Measurements from ENCODE around the gene ELAVL3.
A peak's percentile ranks its signal among the peaks of the same experiment; 100 is the strongest.
"Not testable (repeated sequence)": the region's sequence is repeated elsewhere in the genome, so short reads cannot be mapped to it uniquely, and the experiment has no call there.

The ELAVL3 gene

GRCh38 chr19:11435057-11435832 is 45.6 kb downstream of the ELAVL3 start, which contains the start of the genes ODAD3 and PRKCSH:
TSS of gene ODAD3 (minus strand) at chr19:11435121. CDS start at chr19:11435016, 105 bp downstream.
TSS of gene PRKCSH (plus strand) at chr19:11435635. CDS start at chr19:11436118, 483 bp downstream.
- DNase-seq, result peak; percentile 99

- DNase-seq, result no peak
These were observed 46.2 kb downstream of the ELAVL3 start for GRCh38 chr19:11434703-11435056.

DNA sequence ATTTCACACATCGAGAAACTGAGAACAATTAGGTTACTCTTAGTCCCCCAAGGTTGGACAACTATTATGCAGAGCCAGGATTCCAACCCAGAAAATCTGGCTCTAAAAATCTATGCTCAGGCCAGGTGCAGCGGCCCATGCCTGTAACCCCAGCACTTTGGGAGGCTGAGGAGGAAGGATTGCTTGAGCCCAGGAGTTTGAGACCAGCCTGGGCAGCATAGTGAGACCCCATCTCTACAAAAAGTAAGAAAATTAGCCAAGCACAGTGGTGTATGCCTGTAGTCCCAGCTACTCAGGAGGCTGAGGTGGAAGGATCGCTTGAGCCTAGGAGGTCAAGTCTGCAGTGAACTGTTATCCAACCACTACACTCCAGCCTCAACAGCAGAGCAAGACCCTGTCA is 47.3 kb downstream of the ELAVL3 start:
- DNase-seq, result not testable (repeated sequence)

GRCh38 chr19:11426656-11427055 is 54.2 kb downstream of the ELAVL3 start:
- DNase-seq, result no peak

- no peak for DNase-seq
These were observed 55.0 kb downstream of the ELAVL3 start for GRCh38 chr19:11425719-11426457.

DNA sequence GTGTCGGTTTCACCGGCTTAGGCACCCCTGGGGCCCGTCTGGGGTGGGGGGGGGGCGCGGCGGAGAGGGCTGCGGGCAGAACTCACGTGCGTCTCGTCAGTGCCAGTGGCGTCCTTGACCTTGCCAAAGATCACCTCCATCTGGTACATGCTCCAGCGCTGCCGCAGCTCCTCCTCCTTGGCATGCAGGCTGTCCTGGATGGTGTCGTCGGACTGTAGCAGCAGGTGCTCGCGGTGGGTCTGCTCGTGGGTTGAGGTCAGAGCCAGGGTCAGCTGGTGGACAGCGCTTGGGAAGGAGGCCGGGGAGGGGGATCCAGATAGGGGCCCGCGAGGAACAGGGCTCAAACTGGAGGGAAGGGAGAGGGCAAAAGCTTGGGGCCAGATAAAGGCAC is 57.1 kb downstream of the ELAVL3 start:
- DNase-seq, result no peak

GRCh38 chr19:11423164-11423790 is 57.6 kb downstream of the ELAVL3 start:
- DNase-seq, result no peak

GRCh38 chr19:11422163-11423065 is 58.4 kb downstream of the ELAVL3 start:
- no peak for DNase-seq

DNA sequence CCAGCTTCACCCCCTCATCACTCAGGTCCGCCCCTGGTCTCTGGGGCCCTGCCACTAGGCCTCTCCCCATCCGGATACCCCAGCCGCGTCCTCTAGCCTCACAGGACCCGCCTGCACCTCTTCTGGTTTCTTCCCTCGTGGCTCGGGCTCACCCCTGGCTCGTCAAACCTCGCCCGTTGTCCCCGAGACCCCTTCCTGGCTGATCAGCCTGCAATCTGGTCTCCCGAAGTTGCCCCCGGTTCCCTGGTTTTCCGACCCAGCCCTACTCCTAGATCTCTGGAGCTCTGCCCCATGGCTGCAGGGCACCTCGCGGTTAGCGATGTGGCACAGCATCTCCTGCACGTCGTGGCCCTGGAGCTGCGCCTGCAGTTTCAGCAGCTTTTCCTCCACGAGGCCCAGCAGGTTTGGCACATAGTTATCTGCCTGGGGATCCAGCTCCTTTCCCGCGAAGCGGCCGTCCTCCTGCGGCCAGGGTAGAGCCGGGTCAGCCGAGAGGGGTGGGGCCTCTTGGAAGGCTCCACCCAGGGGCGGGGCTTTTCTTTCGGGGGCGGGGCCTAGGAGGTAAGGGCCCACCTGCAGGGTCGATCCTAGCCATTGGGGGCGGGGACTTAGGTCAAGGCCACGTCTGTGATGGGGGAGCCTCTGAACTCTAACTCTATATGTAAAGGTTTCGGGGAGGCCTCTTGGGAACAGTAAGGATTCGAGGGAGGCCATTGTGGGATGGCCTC is 59.3 kb downstream of the ELAVL3 start:
- no peak for DNase-seq

DNA sequence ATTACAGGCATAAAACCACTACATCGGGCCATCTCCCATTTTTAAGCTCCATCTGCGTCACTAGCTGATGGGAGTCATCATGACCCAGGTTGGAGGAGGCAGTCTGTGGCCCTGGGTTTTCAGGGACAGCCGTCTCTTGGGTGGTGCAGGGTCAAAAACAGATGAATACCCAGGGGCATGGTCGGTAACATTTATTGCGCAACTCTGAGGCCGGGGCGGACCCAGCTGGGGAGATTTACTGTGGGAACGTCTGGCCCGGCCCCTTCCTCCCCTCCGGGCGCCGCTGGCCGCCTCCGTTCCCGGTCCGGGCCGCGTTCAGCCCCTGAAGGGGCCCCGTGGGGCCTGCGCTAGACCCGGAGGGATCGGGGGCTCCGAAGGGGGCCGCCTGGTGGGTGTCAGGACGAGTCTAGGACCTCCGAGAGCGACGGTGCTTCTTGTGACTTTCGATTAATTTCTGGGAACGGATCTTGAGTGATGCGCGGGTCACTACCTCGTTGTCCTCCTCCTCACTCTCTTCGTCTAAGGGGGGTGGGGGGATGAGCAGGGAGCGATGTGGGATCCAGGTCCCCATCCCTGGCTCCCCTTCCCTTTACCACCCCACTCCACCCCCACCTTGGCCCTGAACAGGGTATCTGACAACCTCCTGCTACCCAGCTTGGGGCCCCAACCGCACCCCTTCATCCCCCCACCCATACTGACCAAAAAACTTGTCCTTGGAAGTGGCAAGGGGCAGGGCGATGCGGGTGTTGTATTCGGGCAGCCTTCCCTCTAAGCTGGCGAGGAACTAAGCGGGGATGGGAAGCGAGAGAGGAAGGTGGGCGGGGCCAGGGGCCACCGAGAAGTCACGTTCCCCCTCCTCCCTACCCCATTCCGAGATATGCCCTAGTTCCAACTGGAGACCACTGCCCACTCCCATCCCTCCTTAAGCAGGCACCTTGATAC is 60.1 kb downstream of the ELAVL3 start:
- DNase-seq, result no peak

DNA sequence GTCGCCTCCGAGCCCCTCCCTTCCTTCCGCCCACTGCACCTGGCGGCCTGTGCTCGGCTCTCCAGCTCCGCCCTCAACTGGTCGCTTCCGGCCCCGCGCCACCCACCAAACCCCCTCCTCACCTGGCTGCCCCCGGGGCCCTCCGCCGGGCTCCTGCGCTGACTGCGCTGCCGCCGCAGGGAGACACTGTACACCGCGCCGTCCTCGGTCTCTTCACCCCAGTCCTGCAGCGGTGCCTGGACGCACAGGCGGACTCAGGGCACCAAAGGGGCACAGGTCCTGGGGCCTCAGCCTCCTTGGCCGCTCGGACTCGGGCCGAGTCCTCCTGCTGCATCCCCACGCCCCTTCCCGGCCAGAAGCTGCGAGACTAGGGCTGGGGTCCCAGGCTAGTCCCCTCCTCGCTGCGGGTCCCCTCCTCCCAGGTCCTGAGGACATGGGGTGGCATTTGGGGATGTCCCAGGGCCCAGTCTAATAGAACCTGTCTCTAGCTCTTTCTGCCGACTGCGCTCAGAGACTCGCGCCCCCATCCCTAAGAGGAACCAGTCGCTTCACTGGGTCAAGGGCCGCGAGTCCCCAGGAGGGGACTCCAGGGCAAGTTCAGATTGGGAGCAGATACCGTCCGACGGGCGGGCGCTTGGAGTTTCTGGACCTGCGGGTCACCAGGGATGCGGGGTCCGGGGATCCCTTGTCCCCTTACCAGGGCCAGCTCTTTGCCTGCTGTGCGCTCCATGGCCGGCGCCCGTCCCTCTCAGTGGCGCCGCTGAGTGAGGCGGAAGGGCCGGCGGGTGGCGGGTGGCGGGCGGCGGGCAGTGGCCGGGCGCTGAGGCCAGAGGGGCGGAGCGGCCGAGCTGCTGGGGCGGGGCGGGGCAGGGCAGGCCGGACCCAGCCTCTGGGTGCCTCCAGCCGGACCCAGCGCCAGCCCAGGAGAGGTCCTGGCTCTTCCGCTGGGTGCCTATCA is 62.0 kb downstream of the ELAVL3 start, which contains the start of gene RGL3:
RGL3 (minus strand) TSS at position 766 of the 958 bp plus-strand sequence; CDS start at position 730, 36 bp downstream.
- DNase-seq, result no peak

- no peak for DNase-seq
These were observed 62.7 kb downstream of the ELAVL3 start for GRCh38 chr19:11418094-11418548.

DNA sequence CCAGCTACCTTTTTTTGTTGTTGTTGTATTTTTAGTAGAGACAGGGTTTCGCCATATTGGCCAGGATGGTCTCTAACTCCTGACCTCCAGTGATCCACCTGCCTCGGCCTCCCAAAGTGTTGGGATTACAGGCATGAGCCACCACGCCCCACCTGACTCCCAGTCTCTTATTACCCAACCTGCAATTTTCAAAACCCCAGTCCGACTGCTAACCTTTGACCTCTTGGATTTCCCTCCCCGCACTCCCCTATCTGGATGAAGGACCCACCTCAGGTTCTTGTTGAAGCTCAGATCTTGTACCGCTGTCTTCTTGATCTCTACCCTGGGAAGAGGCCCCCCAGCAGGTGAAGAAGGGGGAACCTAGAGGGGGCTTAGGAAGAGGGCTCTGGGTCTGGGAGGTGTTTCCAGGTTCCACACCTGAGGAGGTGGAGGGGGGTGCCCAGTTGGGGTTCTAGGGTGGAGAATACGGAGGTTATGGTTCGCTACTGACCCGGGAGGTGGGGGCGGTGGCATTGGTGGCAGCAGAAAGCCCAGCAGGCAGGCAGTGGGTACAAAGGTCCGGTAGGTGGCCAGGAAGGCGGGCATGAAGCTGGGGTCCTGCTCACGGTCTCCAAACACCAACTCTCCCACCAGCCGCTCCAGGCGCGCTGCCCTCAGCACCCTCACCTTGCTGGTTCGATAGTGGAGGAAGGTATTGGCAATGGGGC is 64.3 kb downstream of the ELAVL3 start:
- no peak for DNase-seq

- DNase-seq, result no peak
These were observed 66.3 kb downstream of the ELAVL3 start for GRCh38 chr19:11414544-11414943.

GRCh38 chr19:11410682-11411081 is 70.2 kb downstream of the ELAVL3 start:
- DNase-seq, result no peak

DNA sequence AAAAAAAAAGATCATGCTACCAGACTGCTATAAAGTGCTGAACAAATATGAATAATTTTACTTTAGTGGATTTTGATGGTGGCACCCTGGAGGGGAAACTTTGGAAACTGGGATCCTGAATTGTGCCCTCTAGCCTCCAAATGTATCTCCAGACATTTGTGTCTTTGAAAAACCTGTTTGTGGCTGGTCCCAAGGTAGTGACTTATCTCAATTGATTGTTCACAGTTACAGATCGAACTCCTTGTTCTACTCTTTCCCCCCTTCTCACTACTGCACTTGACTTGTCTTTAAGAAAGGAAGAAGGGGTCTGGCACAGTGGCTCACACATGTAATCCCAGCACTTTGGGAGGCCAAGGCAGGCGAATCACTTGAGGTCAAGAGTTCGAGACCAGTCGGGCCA is 72.3 kb downstream of the ELAVL3 start:
- DNase-seq, result no peak

GRCh38 chr19:11406703-11407236 is 74.1 kb downstream of the ELAVL3 start:
- DNase-seq, result not testable (repeated sequence)

Measured in DMS 273 treated with DMSO at 0.1 percent for 48 hours (cell line).